HEK293T (cell line): Measurements from ENCODE around the gene PUS7L.
"Not testable (repeated sequence)": the region's sequence is repeated elsewhere in the genome, so short reads cannot be mapped to it uniquely, and the experiment has no call there.

ENCODE experiments used
- CTCF ChIA-PET: fragments of 350-600 bp; formaldehyde crosslinking; extraction: SDS; loops from one replicate; lab custom pipeline; 2021; ENCODE audit warnings: antibody characterized with exemption, inconsistent platforms; lab: Yijun Ruan, JAX
- POLR2A ChIA-PET: fragments of 350-600 bp; formaldehyde crosslinking; extraction: SDS; loops from one replicate; lab custom pipeline; 2020; ENCODE audit warnings: antibody characterized with exemption, inconsistent platforms; lab: Yijun Ruan, JAX
- DNase-seq: peaks from one replicate; pipeline ENCODE4 v3.0.0; 2012; ENCODE audit warnings: mixed read lengths; ENCODE audit errors: extremely low spot score
- ARNT ChIP-seq: fragments of 450-650 bp; IDR thresholded peaks from 2 replicates; pipeline ENCODE4 v1.6.1; 2017; ENCODE audit warnings: mild to moderate bottlenecking
- BHLHE40 ChIP-seq: fragments of 450-650 bp; IDR thresholded peaks from 2 replicates; pipeline ENCODE4 v1.6.1; 2016; ENCODE audit warnings: mild to moderate bottlenecking, moderate library complexity, borderline replicate concordance
- CTBP1 ChIP-seq: fragments of 450-650 bp; IDR thresholded peaks from 2 replicates; pipeline ENCODE4 v1.6.1; 2016; ENCODE audit warnings: borderline replicate concordance
- ELF4 ChIP-seq: fragments of 450-650 bp; IDR thresholded peaks from 2 replicates; pipeline ENCODE4 v1.6.1; 2017; ENCODE audit warnings: antibody characterized with exemption
- FOXA1 ChIP-seq: fragments of 450-650 bp; IDR thresholded peaks from 2 replicates; pipeline ENCODE4 v1.6.1; 2016; ENCODE audit warnings: mild to moderate bottlenecking
- FOXK2 ChIP-seq: fragments of 450-650 bp; IDR thresholded peaks from 2 replicates; pipeline ENCODE4 v1.6.1; 2016; ENCODE audit warnings: mild to moderate bottlenecking
- FOXM1 ChIP-seq: fragments of 450-650 bp; IDR thresholded peaks from 2 replicates; pipeline ENCODE4 v1.6.1; 2017; ENCODE audit warnings: mild to moderate bottlenecking, borderline replicate concordance
- HDGF ChIP-seq: fragments of 450-650 bp; IDR thresholded peaks from 2 replicates; pipeline ENCODE4 v1.6.1; 2017; ENCODE audit warnings: antibody characterized with exemption, borderline replicate concordance
- L3MBTL2 ChIP-seq: fragments of 450-650 bp; conservative IDR thresholded peaks from 2 replicates; pipeline ENCODE4 v1.6.1; 2016; ENCODE audit warnings: mild to moderate bottlenecking
- LEF1 ChIP-seq: fragments of 450-650 bp; IDR thresholded peaks from 2 replicates; pipeline ENCODE4 v1.6.1; 2017; ENCODE audit warnings: mild to moderate bottlenecking, borderline replicate concordance
- NFRKB ChIP-seq: fragments of 450-650 bp; IDR thresholded peaks from 2 replicates; pipeline ENCODE4 v1.6.1; 2016; ENCODE audit warnings: mild to moderate bottlenecking, moderate library complexity
- SP1 ChIP-seq: fragments of 450-650 bp; IDR thresholded peaks from 2 replicates; pipeline ENCODE4 v1.6.1; 2017
- SUZ12 ChIP-seq: fragments of 450-650 bp; IDR thresholded peaks from 2 replicates; pipeline ENCODE4 v1.6.1; 2016; ENCODE audit warnings: mild to moderate bottlenecking
- TARDBP ChIP-seq: fragments of 450-650 bp; IDR thresholded peaks from 2 replicates; pipeline ENCODE4 v1.6.1; 2016
- ZNF384 ChIP-seq: fragments of 450-650 bp; IDR thresholded peaks from 2 replicates; pipeline ENCODE4 v1.6.1; 2016
- TF ChIP-seq, protein P1 (sequence below): fragments of 450-650 bp; IDR thresholded peaks from 2 replicates; pipeline ENCODE4 v1.6.1; 2016

The PUS7L gene

DNA sequence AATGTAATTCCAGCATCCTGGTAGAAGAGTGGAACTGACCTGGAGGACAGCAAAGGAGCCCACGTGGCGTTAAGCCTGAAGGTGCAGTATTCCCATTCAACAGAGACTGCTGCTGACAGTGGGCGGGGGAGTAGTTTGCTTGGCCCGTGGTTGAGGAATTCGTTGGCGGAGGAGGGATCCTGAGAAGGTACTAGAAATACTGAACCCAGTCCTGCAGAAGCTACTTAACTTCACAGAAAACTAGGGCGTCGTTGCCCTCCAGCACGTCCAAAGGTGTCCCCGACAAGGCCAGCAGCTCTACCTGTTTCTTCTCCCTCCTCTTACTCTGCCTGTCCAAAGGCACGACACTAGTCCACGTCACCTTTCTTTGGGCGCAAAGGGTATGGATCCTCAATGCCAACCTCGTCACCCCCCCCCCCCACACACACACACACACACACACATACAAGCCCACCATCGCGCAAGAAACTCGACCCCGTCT lies 303 bp downstream of the PUS7L start:
- ChIA-PET POLR2A (interaction anchor here (0.6 to 1.5 kb wide), 3 partner anchors 77 to 394 kb away, joined by 3 to 5 read pairs (median 3); partner anchors contain the start of gene TMEM117), CTCF (interaction anchor here (0.9 kb wide), 1 partner anchor 19 kb away, joined by 3 read pairs; no protein-coding TSS in a partner anchor)
- peak; percentile 36 for DNase-seq
- TF ChIP-seq ZNF384: no peak
- peak; percentile 90 for TF ChIP-seq L3MBTL2

DNA sequence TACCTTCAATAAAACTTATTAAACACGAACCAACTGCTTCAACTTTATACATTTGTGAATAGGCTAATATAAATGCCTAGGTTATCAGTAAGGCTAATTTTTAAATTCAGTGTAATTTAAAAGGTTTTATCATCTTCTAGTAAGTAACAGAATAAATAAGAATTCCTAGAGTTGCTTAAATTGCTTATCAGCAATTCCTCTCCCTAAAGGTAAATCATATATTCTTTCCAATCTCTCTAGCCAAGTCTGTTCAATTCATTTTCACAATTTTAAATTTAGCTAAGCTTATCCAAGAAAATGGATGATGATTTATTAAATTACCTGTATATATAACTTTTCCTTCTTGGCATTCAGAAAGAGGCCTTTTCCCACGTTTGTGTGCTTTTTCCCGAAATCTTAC lies 4.6 kb downstream of the PUS7L start:
- POLR2A ChIA-PET: no interaction called here
- no peak for DNase-seq
- TF ChIP-seq BHLHE40 (no peak), FOXK2 (no peak)
- CTCF ChIA-PET: no interaction called here

DNA sequence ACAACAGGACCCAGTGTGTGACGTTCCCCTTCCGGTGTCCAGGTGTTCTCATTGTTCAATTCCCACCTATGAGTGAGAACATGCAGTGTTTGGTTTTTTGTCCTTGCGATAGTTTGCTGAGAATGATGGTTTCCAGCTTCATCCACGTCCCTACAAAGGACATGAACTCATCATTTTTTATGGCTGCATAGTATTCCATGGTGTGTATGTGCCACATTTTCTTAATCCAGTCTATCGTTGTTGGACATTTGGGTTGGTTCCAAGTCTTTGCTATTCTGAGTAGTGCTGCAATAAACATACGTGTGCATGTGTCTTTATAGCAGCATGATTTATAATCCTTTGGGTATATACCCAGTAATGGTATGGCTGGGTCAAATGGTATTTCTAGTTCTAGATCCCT lies 7.2 kb downstream of the PUS7L start:
- CTCF ChIA-PET: not testable (repeated sequence)

DNA sequence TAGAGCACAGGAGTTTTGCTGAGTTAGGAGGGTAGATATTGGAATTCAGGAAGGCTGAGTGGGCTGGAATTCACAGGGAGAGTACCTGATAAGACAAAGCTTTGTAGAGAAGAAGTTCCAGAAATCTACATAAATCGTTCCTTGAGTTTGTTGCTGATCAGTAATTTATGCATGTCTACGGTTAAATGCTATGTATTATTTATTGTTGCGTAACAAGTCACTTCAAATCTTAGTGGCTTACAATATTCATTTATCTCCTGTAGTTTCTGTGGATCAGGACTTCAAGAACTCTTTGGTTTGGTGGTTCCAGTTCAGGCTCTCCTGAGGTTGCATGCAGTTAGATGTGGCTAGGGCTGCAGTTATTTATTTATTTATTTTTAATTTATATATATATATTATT lies 7.8 kb downstream of the PUS7L start:
- ChIA-PET POLR2A (no interaction called here), CTCF (no interaction called here)
- DNase-seq: no peak
- TF ChIP-seq, protein P1, sequence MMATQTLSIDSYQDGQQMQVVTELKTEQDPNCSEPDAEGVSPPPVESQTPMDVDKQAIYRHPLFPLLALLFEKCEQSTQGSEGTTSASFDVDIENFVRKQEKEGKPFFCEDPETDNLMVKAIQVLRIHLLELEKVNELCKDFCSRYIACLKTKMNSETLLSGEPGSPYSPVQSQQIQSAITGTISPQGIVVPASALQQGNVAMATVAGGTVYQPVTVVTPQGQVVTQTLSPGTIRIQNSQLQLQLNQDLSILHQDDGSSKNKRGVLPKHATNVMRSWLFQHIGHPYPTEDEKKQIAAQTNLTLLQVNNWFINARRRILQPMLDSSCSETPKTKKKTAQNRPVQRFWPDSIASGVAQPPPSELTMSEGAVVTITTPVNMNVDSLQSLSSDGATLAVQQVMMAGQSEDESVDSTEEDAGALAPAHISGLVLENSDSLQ: no peak
- TF ChIP-seq FOXM1: no peak
- no peak for TF ChIP-seq TARDBP
- TF ChIP-seq HDGF: no peak
- no peak for TF ChIP-seq FOXK2
- TF ChIP-seq CTBP1: no peak
- no peak for TF ChIP-seq ARNT
- no peak for TF ChIP-seq LEF1
- no peak for TF ChIP-seq SUZ12
- no peak for TF ChIP-seq NFRKB
- TF ChIP-seq ZNF384: no peak
- no peak for TF ChIP-seq ELF4
- no peak for TF ChIP-seq L3MBTL2
- no peak for TF ChIP-seq BHLHE40
- no peak for TF ChIP-seq SP1

More for the DNA sequence above, 7.2 kb downstream of the PUS7L start:
- DNase-seq, POLR2A ChIA-PET: not testable (repeated sequence)

DNA sequence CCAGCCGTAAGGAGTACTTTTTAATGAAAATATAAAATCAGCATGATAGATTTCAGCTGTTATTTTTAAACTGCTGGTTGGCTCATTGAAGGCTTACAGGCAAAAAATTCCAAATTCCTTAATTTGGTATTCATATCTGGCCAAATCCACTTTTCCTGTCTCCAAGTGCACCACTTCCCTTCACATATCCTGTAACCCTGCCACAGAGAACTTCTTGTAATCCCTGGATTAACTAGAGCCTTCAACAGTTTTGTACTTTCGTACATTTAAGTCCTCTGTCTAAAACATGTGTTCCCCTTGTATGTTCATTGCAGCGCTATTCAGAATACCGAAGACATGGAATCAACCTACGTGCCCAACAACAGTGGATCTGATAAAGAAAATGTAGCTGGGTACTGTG lies 9.6 kb downstream of the PUS7L start:
- ChIA-PET POLR2A (no interaction called here), CTCF (no interaction called here)
- TF ChIP-seq L3MBTL2 (no peak), FOXA1 (no peak), LEF1 (no peak), CTBP1 (no peak), FOXM1 (no peak)
- DNase-seq: no peak

DNA sequence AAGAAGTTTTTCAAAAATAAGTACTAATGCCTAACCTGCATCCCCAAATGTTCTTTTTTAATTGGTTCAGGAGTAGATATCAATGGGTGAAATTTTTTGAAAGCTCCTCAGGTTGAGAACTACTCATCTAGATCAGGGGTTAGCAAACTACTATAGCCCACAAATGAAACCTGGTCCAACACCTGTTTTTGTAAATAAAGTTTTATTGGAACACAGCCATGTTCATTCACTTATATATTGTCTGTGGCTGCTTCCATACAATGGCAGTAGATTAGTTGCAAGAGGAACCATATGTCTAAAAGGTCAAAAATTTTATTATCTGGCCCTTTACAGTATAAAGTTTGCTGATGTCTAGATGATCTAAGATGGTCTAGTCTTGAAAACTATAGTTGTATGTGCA lies 13.8 kb downstream of the PUS7L start:
- TF ChIP-seq BHLHE40 (no peak), FOXM1 (no peak), FOXK2 (no peak), ELF4 (no peak), ZNF384 (no peak), ARNT (no peak), SUZ12 (no peak), L3MBTL2 (no peak), SP1 (no peak), FOXA1 (no peak), TARDBP (no peak), CTBP1 (no peak), NFRKB (no peak), HDGF (no peak), LEF1 (no peak)
- TF ChIP-seq, protein P1: no peak
- no peak for DNase-seq
- CTCF ChIA-PET: no interaction called here
- POLR2A ChIA-PET: no interaction called here

DNA sequence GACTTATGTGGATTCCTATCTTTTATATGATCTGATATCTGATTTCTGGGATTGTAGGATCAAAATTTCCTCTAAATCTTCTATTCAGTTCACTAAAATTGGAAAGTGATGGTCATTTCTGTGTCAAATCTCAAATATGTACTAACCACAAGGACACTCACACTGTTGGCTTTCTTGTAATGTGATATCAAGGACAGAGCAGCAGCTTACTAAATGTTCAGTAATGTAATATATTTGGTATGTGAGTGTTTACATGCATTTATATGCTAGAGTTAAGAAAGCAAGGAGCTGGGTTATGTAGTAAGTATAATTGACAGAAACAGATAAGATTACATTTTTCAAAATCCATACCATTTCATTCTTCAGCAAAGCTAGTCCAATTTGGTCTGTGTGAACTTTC lies 16.5 kb downstream of the PUS7L start:
- CTCF ChIA-PET: no interaction called here
- DNase-seq: no peak

More for the DNA sequence above, 16.5 kb downstream of the PUS7L start:
- TF ChIP-seq CTBP1 (no peak), NFRKB (no peak), SP1 (no peak), ELF4 (no peak), FOXA1 (no peak), ARNT (no peak), ZNF384 (no peak), LEF1 (no peak), TARDBP (no peak), HDGF (no peak), L3MBTL2 (no peak)
- TF ChIP-seq, protein P1: no peak
- POLR2A ChIA-PET: no interaction called here
